ENCODE results near the gene BCLAF1. TPM values are rescaled to one million over a fixed set of nuclear protein-coding genes. Genes with fewer than 3 reads are reported as not detected.

Gene BCLAF1
- total and polyA plus RNA-seq, 9 of the 15 experiments (the other 6 are each of a cell fraction or from before 2014, with no cell fraction given), result 65.4 to 286 (median 165) TPM

- TF ChIP-seq RREB1 (CRISPR knock-in tag; IDR thresholded peaks at IDR 0.05) (no peak), ZNF780A (CRISPR knock-in tag; IDR thresholded peaks at IDR 0.05) (no peak), FOXJ2 (tag; IDR thresholded peaks at IDR 0.05) (no peak), ZBTB26 (CRISPR knock-in tag; IDR thresholded peaks at IDR 0.05) (peak; percentile 73; the same call in 1 of the 2 replicates), HNRNPL (IDR thresholded peaks at IDR 0.05; ENCODE audit: low read depth, low read length) (no peak), E2F4 (CRISPR knock-in tag; IDR thresholded peaks at IDR 0.05; ENCODE audit: low read depth) (peak; percentile 100), ZNF143 (CRISPR knock-in tag; IDR thresholded peaks at IDR 0.05) (peak; percentile 57; the same call in 1 of the 2 replicates), E2F1 (CRISPR knock-in tag; IDR thresholded peaks at IDR 0.05) (peak; percentile 84; the same call in 1 of the 2 replicates), POLR2G (IDR thresholded peaks at IDR 0.05; ENCODE audit: low read depth, low read length) (peak; percentile 95), ZNF12 (CRISPR knock-in tag; IDR thresholded peaks at IDR 0.05) (peak; percentile 50; the same call in 1 of the 2 replicates), DPF2 (IDR thresholded peaks at IDR 0.05) (0 out of 2 replicates have a peak, but pooled peaks have one; percentile 31), ZNF431 (CRISPR knock-in tag; IDR thresholded peaks at IDR 0.05) (peak; percentile 69; the same call in 1 of the 2 replicates), NCOA4 (IDR thresholded peaks at IDR 0.05; ENCODE audit: partially characterized antibody) (no peak), THRAP3 (IDR thresholded peaks at IDR 0.05; ENCODE audit: borderline replicate concordance) (0 out of 2 replicates have a peak, but pooled peaks have one; percentile 16)
Observed at GRCh38 chr6:136249811-136250685, 39.6 kb downstream of the BCLAF1 start, which contains the start of gene MTFR2 (continued).
